OCI-LY1 (cell line): ENCODE data around the gene CRACR2B.

Source experiments
- EZH2 ChIP-seq: fragments of 200-600 bp; sonication (generic), shearing (Covaris generic); IDR thresholded peaks from 2 replicates; pipeline ENCODE4 v1.8.0; 2017; ENCODE audit warnings: borderline replicate concordance, mixed run types, mild to moderate bottlenecking, antibody characterized with exemption, low read length, moderate library complexity, mixed read lengths
- TF ChIP-seq, protein P1 (sequence below): fragments of 200-600 bp; sonication (generic), shearing (Covaris generic); IDR thresholded peaks from 2 replicates; pipeline ENCODE4 v1.5.1; 2017; ENCODE audit warnings: mild to moderate bottlenecking, antibody characterized with exemption, low read length, moderate library complexity, mixed read lengths

- TF ChIP-seq EZH2 = no peak
- TF ChIP-seq, protein P1, sequence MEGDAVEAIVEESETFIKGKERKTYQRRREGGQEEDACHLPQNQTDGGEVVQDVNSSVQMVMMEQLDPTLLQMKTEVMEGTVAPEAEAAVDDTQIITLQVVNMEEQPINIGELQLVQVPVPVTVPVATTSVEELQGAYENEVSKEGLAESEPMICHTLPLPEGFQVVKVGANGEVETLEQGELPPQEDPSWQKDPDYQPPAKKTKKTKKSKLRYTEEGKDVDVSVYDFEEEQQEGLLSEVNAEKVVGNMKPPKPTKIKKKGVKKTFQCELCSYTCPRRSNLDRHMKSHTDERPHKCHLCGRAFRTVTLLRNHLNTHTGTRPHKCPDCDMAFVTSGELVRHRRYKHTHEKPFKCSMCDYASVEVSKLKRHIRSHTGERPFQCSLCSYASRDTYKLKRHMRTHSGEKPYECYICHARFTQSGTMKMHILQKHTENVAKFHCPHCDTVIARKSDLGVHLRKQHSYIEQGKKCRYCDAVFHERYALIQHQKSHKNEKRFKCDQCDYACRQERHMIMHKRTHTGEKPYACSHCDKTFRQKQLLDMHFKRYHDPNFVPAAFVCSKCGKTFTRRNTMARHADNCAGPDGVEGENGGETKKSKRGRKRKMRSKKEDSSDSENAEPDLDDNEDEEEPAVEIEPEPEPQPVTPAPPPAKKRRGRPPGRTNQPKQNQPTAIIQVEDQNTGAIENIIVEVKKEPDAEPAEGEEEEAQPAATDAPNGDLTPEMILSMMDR = no peak
These were observed 31.1 kb downstream of the CRACR2B start for GRCh38 chr11:858762-859339.
